ENCODE data around the gene HYLS1. TPM values are rescaled to one million over a fixed set of nuclear protein-coding genes. Genes with fewer than 3 reads are reported as not detected.

The HYLS1 gene
- total RNA-seq, 1 experiment from 2014 or later = 16.7 TPM

- ChIA-PET POLR2A (ENCODE audit: unreplicated experiment) (no interaction called here), CTCF (no interaction called here)
- Histone ChIP-seq H3K79me2 (ENCODE audit: low read depth) (no peaks in the 10 kb centered on the region), H3K4me2 (no peak overlapping the region), H3K9me3 (ENCODE audit: insufficient read depth, low read depth) (no peaks in the 10 kb centered on the region), H3K4me1 (replicated peaks; ENCODE audit: insufficient read depth) (no peaks in the 10 kb centered on the region), H3F3A (ENCODE audit: insufficient read depth, low read depth) (no peaks in the 10 kb centered on the region), H3K4me3 (no peak overlapping the region), H4K20me1 (ENCODE audit: insufficient read depth) (no peaks in the 10 kb centered on the region), H2AFZ (no peak overlapping the region), H3K9me2 (ENCODE audit: insufficient read depth) (no peaks in the 10 kb centered on the region), H3K27me3 (ENCODE audit: insufficient read depth, low read depth) (peaks cover 47% of the 10 kb centered on the region), H3K36me3 (ENCODE audit: low read depth) (no peaks in the 10 kb centered on the region), H3K27ac (no peak overlapping the region)
- intact Hi-C loops (cut with micrococcal nuclease; ENCODE audit: unreplicated experiment) = no loop called here
- TF ChIP-seq CTCF (conservative IDR thresholded peaks at IDR 0.05) (no peak), EZH2 (IDR thresholded peaks at IDR 0.05; ENCODE audit: low read depth) (no peak)
- no TSS peak for BruUV-seq (replicated peaks)
- DNase-seq = no peak
These were observed 30.8 kb downstream of the HYLS1 start for GRCh38 chr11:125918140-125918840.

GRCh38 chr11:125921042-125921441 lies 33.6 kb downstream of the HYLS1 start:
- no TSS peak for BruUV-seq (replicated peaks)
- Histone ChIP-seq H2AFZ (no peak overlapping the region), H3K4me3 (no peak overlapping the region), H3K9me3 (ENCODE audit: insufficient read depth, low read depth) (no peaks in the 10 kb centered on the region), H3K36me3 (ENCODE audit: low read depth) (no peaks in the 10 kb centered on the region), H3K27me3 (ENCODE audit: insufficient read depth, low read depth) (peaks cover 40% of the 10 kb centered on the region), H4K20me1 (ENCODE audit: insufficient read depth) (no peaks in the 10 kb centered on the region), H3F3A (ENCODE audit: insufficient read depth, low read depth) (no peaks in the 10 kb centered on the region), H3K79me2 (ENCODE audit: low read depth) (no peaks in the 10 kb centered on the region), H3K4me1 (replicated peaks; ENCODE audit: insufficient read depth) (no peaks in the 10 kb centered on the region), H3K9me2 (ENCODE audit: insufficient read depth) (no peaks in the 10 kb centered on the region), H3K27ac (no peak overlapping the region), H3K4me2 (no peak overlapping the region)
- CTCF ChIA-PET = no interaction called here
- DNase-seq = no peak
- TF ChIP-seq EZH2 (IDR thresholded peaks at IDR 0.05; ENCODE audit: low read depth) (no peak), CTCF (conservative IDR thresholded peaks at IDR 0.05) (no peak)
- intact Hi-C loops (cut with micrococcal nuclease; ENCODE audit: unreplicated experiment) = loop anchor here (10.0 kb wide), 2 partner anchors 344 to 384 kb away; partner anchors contain the start of genes DCPS, FOXRED1 and SRPRA
- POLR2A ChIA-PET (ENCODE audit: unreplicated experiment) = no interaction called here

GRCh38 chr11:125922156-125922555 lies 34.7 kb downstream of the HYLS1 start:
- H3F3A ChIP-seq (ENCODE audit: insufficient read depth, low read depth) = no peaks in the 10 kb centered on the region
- H2AFZ ChIP-seq = no peak overlapping the region
- H3K27me3 ChIP-seq (ENCODE audit: insufficient read depth, low read depth) = peaks cover 29% of the 10 kb centered on the region
- BruUV-seq (replicated peaks) = no TSS peak
- no peak overlapping the region for H3K27ac ChIP-seq
- no peaks in the 10 kb centered on the region for H3K79me2 ChIP-seq (ENCODE audit: low read depth)
- H4K20me1 ChIP-seq (ENCODE audit: insufficient read depth) = no peaks in the 10 kb centered on the region
- no peak for TF ChIP-seq EZH2 (IDR thresholded peaks at IDR 0.05; ENCODE audit: low read depth)
- no peak for TF ChIP-seq CTCF (conservative IDR thresholded peaks at IDR 0.05)
- H3K4me2 ChIP-seq = no peak overlapping the region
- intact Hi-C loops (cut with micrococcal nuclease; ENCODE audit: unreplicated experiment) = loop anchor here (10.0 kb wide), 2 partner anchors 343 to 383 kb away; partner anchors contain the start of genes DCPS, FOXRED1 and SRPRA
- POLR2A ChIA-PET (ENCODE audit: unreplicated experiment) = no interaction called here
- DNase-seq = no peak
- H3K36me3 ChIP-seq (ENCODE audit: low read depth) = no peaks in the 10 kb centered on the region
- H3K9me2 ChIP-seq (ENCODE audit: insufficient read depth) = no peaks in the 10 kb centered on the region
- no peaks in the 10 kb centered on the region for H3K4me1 ChIP-seq (replicated peaks; ENCODE audit: insufficient read depth)
- H3K4me3 ChIP-seq = no peak overlapping the region
- no peaks in the 10 kb centered on the region for H3K9me3 ChIP-seq (ENCODE audit: insufficient read depth, low read depth)
- CTCF ChIA-PET = no interaction called here
